ENCODE data around the gene GBP3.
A peak's percentile ranks its signal among the peaks of the same experiment; 100 is the strongest.
"Not testable (repeated sequence)": the region's sequence is repeated elsewhere in the genome, so short reads cannot be mapped to it uniquely, and the experiment has no call there.

GBP3 gene

GRCh38 chr1:89040315-89040626 is 17.6 kb upstream of the GBP3 start:
- no peak for DNase-seq

DNA sequence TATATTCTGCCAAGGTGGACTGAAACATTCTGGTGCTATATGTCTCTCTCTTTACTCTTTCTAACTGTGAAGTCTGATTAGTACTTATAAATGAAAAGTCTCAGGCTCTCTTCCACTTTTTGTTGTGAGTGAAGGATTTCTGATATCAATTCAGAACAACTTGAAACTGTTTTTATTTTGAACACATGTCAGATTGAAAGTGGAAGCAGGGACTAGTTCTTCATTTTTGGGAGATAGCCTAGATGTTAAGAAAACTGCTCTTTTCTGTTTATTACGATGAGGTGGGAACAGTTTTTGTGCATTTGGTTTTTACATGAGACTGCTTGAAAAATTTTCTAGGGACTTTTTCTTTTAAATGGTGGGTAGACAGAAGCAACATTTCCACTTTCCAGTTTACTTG is 14.5 kb upstream of the GBP3 start:
- DNase-seq, result no peak

DNA sequence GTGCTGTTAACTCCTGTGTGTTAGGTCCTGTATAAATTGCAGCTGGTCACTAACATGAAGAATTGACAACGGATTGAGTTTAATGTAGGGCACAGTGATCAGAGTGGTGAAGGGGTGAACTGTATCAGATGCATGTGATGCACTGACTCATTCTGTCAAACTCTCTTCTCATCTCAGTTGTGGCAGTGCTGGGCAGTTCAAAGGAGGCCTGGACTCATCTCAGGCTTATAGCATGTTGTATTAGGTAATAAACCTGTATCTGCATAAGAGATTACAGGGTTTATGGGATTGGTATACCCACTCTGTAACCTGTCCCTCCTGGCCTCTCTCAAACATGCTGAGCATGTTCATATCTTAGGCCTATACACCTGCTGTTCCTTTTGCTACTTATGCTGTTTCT is 12.4 kb upstream of the GBP3 start:
- DNase-seq, result no peak

DNA sequence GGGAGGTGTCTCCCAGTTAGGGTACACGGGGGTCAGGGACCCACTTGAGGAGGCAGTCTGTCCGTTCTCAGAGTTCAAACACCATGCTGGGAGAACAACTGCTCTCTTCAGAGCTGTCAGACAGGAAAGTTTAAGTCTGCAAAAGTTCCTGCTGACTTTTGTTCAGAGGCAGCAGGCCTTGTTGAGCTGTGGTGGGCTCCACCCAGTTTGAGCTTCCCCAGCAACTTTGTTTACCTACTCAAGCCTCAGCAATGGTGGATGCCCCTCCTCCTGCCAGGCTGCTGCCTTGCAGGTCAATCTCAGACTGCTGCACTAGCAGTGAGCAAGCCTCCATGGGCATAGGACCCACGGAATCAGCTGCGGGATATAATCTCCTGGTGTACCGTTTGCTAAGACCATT is 11.3 kb upstream of the GBP3 start:
- DNase-seq, result not testable (repeated sequence)

DNA sequence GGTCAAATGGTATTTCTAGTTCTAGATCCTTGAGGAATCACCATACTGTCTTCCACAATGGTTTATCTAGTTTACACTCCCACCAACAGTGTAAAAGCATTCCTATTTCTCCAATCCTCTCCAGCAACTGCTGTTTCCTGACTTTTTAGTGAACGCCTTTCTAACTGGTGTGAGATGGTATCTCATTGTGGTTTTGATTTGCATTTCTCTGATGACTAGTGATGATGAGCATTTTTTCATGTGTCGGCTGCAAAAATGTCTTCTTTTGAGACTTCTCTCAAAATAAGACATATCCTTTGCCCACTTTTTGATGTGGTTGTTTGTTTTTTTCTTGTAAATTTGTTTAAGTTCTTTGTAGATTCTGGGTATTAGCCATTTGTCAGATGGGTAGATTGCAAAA is 6.4 kb upstream of the GBP3 start:
- not testable (repeated sequence) for DNase-seq

DNA sequence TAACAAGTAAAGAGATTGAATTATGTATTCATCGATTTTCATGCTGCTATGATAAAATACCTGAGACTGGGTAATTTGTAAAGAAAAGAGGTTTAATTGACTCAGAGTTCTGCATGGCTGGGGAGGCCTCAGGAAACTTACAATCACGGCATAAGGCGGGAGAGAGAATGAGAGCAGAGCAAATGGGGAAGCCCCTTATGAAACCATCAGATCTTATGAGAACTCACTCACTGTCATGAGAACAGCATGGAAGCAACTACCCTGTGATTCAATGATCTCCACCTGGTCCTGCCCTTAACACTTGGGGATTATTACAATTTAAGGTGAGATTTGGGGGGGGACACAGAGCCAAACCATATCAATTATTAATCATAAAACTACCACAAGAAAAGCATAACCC is 3.3 kb upstream of the GBP3 start:
- no peak for DNase-seq

- DNase-seq, result no peak
Observed at GRCh38 chr1:89023026-89023425, 360 bp upstream of the GBP3 start.

DNA sequence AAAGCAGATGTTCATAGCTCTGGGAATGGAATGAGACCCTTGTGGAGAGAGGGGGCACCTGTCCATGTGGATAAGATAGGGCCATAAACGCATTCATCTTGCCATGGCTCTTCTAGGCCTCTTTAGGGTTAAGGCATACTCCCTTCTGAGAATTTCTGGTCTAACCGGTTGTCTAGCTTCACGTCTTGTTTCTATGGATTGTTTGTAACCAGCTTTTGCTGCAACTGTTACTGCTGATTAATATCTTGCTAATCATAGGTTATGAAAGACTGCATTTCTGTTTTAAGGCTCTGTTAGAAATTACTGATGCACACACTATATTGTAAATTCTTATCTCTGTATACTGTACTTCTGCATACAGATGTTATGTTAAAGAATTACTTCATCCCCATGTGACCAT is 4.3 kb downstream of the GBP3 start:
- DNase-seq, result not testable (repeated sequence)

DNA sequence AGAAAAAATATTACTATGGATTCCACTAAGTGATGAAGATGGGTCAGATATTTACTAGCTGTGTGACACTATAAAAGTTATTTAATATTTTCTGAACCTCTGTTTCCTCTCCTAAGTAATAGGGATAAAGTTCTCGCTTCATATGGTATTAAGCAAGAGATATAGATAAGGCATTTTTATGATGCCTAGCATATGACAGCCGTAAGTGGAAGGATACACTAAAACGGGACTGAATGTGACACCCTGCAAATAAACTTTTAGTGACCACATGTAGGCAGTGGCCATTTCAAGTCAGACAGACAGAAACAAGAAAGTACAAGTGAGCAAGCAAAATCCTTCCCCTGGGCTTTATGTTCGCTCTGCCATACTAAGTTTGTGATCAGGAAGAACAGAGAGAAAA is 14.2 kb downstream of the GBP3 start:
- no peak for DNase-seq

GRCh38 chr1:89005286-89006151 is 17.1 kb downstream of the GBP3 start:
- no peak for DNase-seq

GRCh38 chr1:89002176-89002575 is 20.5 kb downstream of the GBP3 start:
- DNase-seq, result not testable (repeated sequence)

DNA sequence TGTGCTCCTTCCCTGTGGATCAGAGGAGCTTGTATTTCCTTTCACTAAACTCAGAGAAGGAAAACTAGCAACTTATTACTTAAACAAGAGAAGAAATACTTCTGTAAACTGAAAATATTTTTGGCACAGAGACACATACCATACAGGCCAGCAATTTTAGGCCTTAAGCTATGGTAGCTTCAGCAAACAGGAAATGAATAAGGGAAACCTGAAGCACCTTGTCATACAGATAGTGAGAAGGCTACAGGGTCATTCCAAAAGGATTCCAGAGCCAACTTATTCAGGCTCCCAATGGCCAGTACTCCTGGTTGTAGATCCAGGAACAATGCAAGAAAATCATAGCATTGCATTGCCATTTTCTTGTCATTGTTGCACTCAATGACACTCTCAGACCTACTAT is 21.2 kb downstream of the GBP3 start:
- DNase-seq, result no peak

- DNase-seq, result peak; percentile 62
Observed at GRCh38 chr1:88998716-88999115, 23.9 kb downstream of the GBP3 start.

- no peak for DNase-seq
Observed at GRCh38 chr1:88990426-88990825, 32.2 kb downstream of the GBP3 start.

DNA sequence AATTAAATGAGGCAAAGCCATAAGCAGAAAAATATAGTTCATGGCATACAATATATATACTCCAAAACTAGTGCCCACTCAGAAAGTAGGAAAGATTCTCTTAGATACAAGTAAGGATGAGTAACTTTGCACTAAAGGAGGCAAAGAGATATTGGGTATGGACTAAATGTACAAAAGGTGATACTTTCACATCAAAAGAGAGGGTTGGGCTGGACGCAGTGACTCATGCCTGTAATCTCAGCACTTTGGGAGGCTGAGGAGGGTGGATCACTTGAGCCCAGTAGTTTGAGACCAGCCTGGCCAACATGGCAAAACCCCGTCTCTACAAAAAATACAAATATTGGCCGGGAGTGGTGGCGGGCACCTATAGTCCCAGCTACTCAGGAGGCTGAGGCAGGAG is 37.0 kb downstream of the GBP3 start:
- no peak for DNase-seq

GRCh38 chr1:88985032-88985431 is 37.6 kb downstream of the GBP3 start:
- DNase-seq, result peak; percentile 26

DNA sequence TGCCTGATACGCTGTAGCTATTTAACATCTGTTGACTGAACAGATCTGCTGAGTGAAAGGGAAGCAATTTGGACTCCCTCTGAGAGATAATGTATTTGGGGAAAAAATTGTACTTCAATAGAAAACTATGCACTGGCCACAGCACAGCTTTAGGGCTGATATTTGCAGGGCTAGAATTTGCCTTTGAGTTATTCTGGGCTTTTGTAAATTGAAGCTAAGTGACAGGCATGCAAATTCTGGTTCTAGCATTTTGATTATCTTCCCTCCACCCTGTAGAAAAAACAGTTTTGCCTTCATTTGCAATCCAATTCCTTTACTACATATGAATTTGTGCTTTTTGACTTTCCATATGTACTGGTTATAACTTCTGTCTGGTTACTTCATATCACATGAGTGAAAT is 38.1 kb downstream of the GBP3 start:
- no peak for DNase-seq

DNA sequence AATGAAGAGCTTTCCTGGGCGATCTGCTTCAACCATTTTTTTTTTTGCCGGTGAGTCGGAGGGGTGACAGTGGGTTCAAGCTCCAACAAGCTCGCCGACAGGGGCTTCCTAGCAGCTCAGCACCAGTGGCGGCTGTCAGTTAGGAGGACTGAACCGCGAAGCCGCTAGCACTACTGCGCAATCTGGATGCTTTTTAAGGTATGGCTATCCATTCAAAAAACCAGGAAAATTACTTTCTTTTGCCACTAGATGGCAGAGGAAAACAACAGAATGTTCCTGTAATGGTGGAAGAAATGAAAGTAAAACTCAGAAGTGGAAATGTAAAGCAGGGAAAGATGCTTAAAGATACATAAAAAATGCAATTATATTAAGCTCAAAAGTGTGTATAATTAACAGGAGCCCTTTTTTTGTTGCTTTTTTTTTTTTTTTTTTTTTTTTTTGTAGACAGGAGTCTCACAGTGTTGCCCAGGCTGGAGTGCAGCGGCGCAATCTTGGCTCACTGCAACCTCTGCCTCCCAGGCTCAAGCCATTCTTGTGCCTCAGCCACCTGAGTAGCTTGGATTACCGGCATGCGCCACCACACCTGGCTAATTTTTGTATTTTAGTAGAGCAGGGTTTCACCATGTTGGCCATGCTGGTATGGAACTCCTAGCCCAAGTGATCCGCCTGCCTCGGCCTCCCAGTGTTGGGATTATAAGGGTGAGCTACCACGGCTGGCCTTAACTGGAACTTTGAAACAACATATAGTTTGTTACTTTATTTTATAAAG is 38.7 kb downstream of the GBP3 start:
- DNase-seq, result no peak

GRCh38 chr1:88982055-88982454 is 40.6 kb downstream of the GBP3 start:
- no peak for DNase-seq

- DNase-seq, result not testable (repeated sequence)
Observed at GRCh38 chr1:88981506-88981905, 41.2 kb downstream of the GBP3 start.

GRCh38 chr1:88980870-88981269 is 41.8 kb downstream of the GBP3 start:
- DNase-seq, result no peak

DNA sequence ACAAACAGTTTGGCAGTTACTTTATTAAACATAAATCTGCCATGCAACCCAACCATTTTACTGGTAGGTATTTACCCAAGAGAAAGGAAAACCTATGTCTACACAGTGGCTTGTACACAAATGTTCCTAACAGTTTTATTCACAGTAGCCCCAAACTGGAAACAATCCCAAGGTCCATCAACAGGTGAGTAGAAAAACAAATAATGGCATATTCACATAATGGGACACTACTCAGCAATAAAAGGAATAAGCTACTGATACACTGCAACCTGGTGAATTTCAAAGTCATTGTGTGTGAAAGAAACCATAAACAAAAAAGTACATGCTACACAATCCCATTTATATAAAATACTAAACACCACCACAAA is 42.9 kb downstream of the GBP3 start:
- DNase-seq, result no peak

DNA sequence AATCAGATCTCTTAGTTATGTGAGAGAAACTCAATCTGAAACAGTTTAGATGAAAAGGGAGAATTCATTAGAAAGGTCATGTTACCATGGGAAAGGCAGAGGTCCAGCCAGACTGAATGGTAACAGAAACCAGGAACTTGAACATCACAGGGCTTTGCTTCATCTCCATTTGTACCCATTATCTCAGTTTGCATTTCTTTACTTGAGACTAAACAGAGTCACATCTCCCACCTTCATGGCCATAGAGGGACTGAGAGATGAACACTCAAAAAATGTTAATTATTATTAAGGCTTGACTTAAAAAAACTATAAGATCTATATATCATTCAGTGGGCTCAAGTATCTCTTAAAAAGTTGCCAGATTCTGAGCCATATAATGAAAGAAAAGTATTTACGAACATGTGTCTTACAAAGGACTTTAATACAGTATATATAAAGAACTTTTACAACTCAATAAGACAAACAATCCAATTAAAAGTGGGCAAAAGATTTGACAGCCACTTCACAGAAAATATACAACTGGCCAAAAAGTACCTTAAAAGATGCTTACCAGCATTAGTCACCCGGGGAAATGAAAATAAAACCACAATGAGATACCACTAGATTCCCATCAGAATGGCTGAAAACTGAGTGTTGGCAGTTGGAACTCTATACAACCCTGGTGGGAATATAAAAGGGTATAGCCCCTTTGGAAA is 43.5 kb downstream of the GBP3 start:
- no peak for DNase-seq

DNA sequence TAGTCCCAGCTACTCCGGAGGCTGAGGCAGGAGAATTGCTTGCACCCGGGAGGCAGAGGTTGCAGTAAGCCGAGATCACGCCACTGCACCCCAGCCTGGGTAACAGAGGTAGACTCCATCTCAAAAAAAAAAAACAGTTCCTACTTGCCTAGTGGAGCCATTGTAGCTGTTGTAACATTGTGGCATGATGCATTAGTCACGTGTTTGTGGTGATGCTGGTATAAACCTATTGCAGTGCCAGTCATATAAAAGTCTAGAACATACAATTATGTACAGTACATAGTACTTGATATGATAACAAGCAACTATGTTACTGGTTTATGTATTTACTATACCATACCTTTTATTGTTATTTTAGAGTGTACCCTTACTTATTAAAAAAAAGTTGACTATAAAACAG is 46.4 kb downstream of the GBP3 start:
- no peak for DNase-seq
